GM20000 (cell line): ENCODE measurements around the gene TMC1.
"Not testable (repeated sequence)": the region's sequence is repeated elsewhere in the genome, so short reads cannot be mapped to it uniquely, and the experiment has no call there.

ENCODE experiments used
- DNase-seq: peaks from one replicate; pipeline ENCODE4 v3.0.0; 2012; ENCODE audit warnings: low spot score
- CTCF ChIP-seq: IDR thresholded peaks from 2 replicates; pipeline ENCODE4 v1.5.1; 2012; ENCODE audit warnings: mild to moderate bottlenecking, control low read depth; ENCODE audit errors: extremely low read depth, missing control alignments

Gene TMC1

GRCh38 chr9:72540348-72540873, 19.0 kb downstream of the TMC1 start:
- no peak for DNase-seq

GRCh38 chr9:72542537-72542833, 21.1 kb downstream of the TMC1 start:
- not testable (repeated sequence) for DNase-seq

More at GRCh38 chr9:72540348-72540873, 19.0 kb downstream of the TMC1 start:
- no peak for TF ChIP-seq CTCF

GRCh38 chr9:72542917-72543316, 21.5 kb downstream of the TMC1 start:
- no peak for TF ChIP-seq CTCF
- no peak for DNase-seq

- DNase-seq: no peak
- TF ChIP-seq CTCF: no peak
Measured at GRCh38 chr9:72551306-72551705, 29.9 kb downstream of the TMC1 start.

GRCh38 chr9:72552356-72552755, 30.9 kb downstream of the TMC1 start:
- no peak for TF ChIP-seq CTCF
- DNase-seq: no peak

GRCh38 chr9:72554221-72554641, 32.8 kb downstream of the TMC1 start:
- no peak for TF ChIP-seq CTCF
- no peak for DNase-seq

GRCh38 chr9:72557549-72557948, 36.1 kb downstream of the TMC1 start:
- DNase-seq: no peak
- TF ChIP-seq CTCF: no peak

GRCh38 chr9:72560086-72560485, 38.7 kb downstream of the TMC1 start:
- no peak for DNase-seq
- TF ChIP-seq CTCF: no peak
